GM12878 (cell line): ENCODE data around the gene IER2. TPM values are rescaled to one million over a fixed set of nuclear protein-coding genes. Genes with fewer than 3 reads are reported as not detected.

ENCODE experiments used
- ASH2L ChIP-seq: fragments of 300-600, 200-600 bp; sonication (generic); IDR thresholded peaks from 2 replicates; pipeline ENCODE4 v1.6.1; 2017; ENCODE audit warnings: low read depth, mild to moderate bottlenecking, borderline replicate concordance
- ATF3 ChIP-seq: IDR thresholded peaks from 2 replicates; pipeline ENCODE4 v1.6.1; 2011; ENCODE audit warnings: low read depth, mild to moderate bottlenecking, low read length, moderate library complexity, borderline replicate concordance; ENCODE audit errors: extremely low read depth
- CEBPZ ChIP-seq: fragments of 150-350 bp; IDR thresholded peaks from 2 replicates; pipeline ENCODE4 v1.6.1; 2016; ENCODE audit warnings: low read depth, low read length
- CTCF ChIP-seq, 3 experiments: IDR thresholded peaks in 2 of 3; conservative IDR thresholded peaks in 1 of 3; 2 replicates each; pipeline ENCODE4 v1.5.1; 2011; ENCODE audit warnings: low read depth in 3 of 3, low read length in 3 of 3, mild to moderate bottlenecking in 3 of 3, control low read depth in 2 of 3, moderate library complexity in 2 of 3, inconsistent platforms in 1 of 3, mixed read lengths in 1 of 3; ENCODE audit not compliant: control insufficient read depth in 2 of 3, insufficient read depth in 1 of 3; ENCODE audit errors: extremely low read depth in 1 of 3
- MLLT1 ChIP-seq: fragments of 450-650 bp; IDR thresholded peaks from 2 replicates; pipeline ENCODE4 v1.6.1; 2016; ENCODE audit warnings: mild to moderate bottlenecking
- SMARCA5 ChIP-seq: fragments of 450-650 bp; IDR thresholded peaks from 2 replicates; pipeline ENCODE4 v1.6.1; 2017; ENCODE audit warnings: mild to moderate bottlenecking
- SREBF1 ChIP-seq: IDR thresholded peaks from 2 replicates; pipeline ENCODE4 v1.6.1; 2012; ENCODE audit warnings: mild to moderate bottlenecking, low read length
- ZNF217 ChIP-seq: fragments of 450-650 bp; IDR thresholded peaks from 2 replicates; pipeline ENCODE4 v1.6.1; 2017; ENCODE audit warnings: antibody characterized with exemption, mild to moderate bottlenecking
- polyA plus RNA-seq, 11 experiments: library from polyadenylated mRNA; depleted of rRNA in 4 of 11; unstranded in 6 of 11; stranded (reverse) in 5 of 11; fragments of >200 nt; fragmentation: Nextera tagmentation in 4 of 11; fragmentation: Illumina TruSeq in 1 of 11; extraction: Ambion mirVana in 4 of 11; extraction: Trizol in 1 of 11; gene quantifications; 1 replicate in 1 of 11; 2 replicates in 10 of 11; pipeline versions ENCODE4 v1.2.1 to v1.2.3, GENCODE V29; 2011 to 2016; ENCODE audit warnings: inconsistent platforms in 2 of 11, missing spikeins in 2 of 11, low read depth in 1 of 11
- total RNA-seq, 4 experiments: library from RNA; depleted of rRNA in 3 of 4; stranded (reverse); fragments of >200 nt in 3 of 4; fragmentation: Illumina TruSeq in 1 of 4; extraction: Trizol in 1 of 4; gene quantifications; 2 replicates each; pipeline versions ENCODE4 v1.2.1 to v1.2.3, GENCODE V29; 2013 to 2021

Gene IER2
- total and polyA plus RNA-seq, 10 of the 15 experiments (the other 5 are each of a cell fraction or from before 2014, with no cell fraction given) = 2.8 to 94.5 (median 24.9) TPM

GRCh38 chr19:13110099-13110610 is 40.1 kb upstream of the IER2 start (continued):
- TF ChIP-seq CTCF (IDR thresholded peaks at IDR 0.05 in 2 of 3, conservative IDR thresholded peaks at IDR 0.05 in 1 of 3; ENCODE audit: control insufficient read depth in 2 of 3, extremely low read depth in 1 of 3, insufficient read depth in 1 of 3, low read depth in 3 of 3, low read length in 3 of 3) = no peak
- no peak for TF ChIP-seq CEBPZ
- TF ChIP-seq ASH2L = no peak
- TF ChIP-seq SMARCA5 = no peak
- no peak for TF ChIP-seq MLLT1
- TF ChIP-seq SREBF1 = no peak
- TF ChIP-seq ATF3 = no peak
- no peak for TF ChIP-seq ZNF217
- TF ChIP-seq, all 136 proteins: peak for 0
